NB4 (cell line): ENCODE measurements around the gene FAM216B.

Source experiments
- CTCF ChIP-seq: IDR thresholded peaks from one replicate; pipeline ENCODE4 v1.5.1; 2012; ENCODE audit warnings: low read depth, low read length
- MAX ChIP-seq: IDR thresholded peaks from 2 replicates; pipeline ENCODE4 v1.6.1; 2011; ENCODE audit warnings: low read depth, low read length
- MYC ChIP-seq: IDR thresholded peaks from 2 replicates; pipeline ENCODE4 v1.6.1; 2011; ENCODE audit warnings: low read depth, low read length
- POLR2A ChIP-seq: IDR thresholded peaks from 2 replicates; pipeline ENCODE4 v1.6.1; 2011; ENCODE audit warnings: mild to moderate bottlenecking; ENCODE audit not compliant: insufficient read length; ENCODE audit errors: extremely low read depth

- TF ChIP-seq POLR2A (no peak), CTCF (no peak), MAX (no peak), MYC (no peak)
Observed at GRCh38 chr13:42753697-42754096, 27.7 kb upstream of the FAM216B start.
